Memory B cell (primary cell): ENCODE data around the gene ADAM30.
"Not testable (repeated sequence)": the region's sequence is repeated elsewhere in the genome, so short reads cannot be mapped to it uniquely, and the experiment has no call there.

Source experiments
- ATAC-seq: fragments of 150-1000 bp; cut with Tn5 transposase; 2 replicates; pipeline ENCODE4 v1.10.0; 2021; ENCODE audit warnings: low read depth, mild to moderate bottlenecking, moderate library complexity
- DNase-seq, 2 donors: peaks; one replicate each; pipeline ENCODE4 v3.0.0; 2022; ENCODE audit warnings: low spot score in 2 of 2
- H3K27ac Mint-ChIP-seq: one replicate; pipeline ENCODE4 v1.8.0; 2022; ENCODE audit warnings: mild to moderate bottlenecking, moderate library complexity, mixed read lengths
- H3K27me3 Mint-ChIP-seq: one replicate; pipeline ENCODE4 v1.8.0; 2022; ENCODE audit warnings: mixed read lengths
- H3K36me3 Mint-ChIP-seq: one replicate; pipeline ENCODE4 v1.8.0; 2022; ENCODE audit warnings: mild to moderate bottlenecking, mixed read lengths
- H3K4me1 Mint-ChIP-seq: one replicate; pipeline ENCODE4 v1.8.0; 2022; ENCODE audit warnings: mixed read lengths
- H3K4me3 Mint-ChIP-seq: one replicate; pipeline ENCODE4 v1.8.0; 2022; ENCODE audit warnings: mild to moderate bottlenecking, moderate library complexity, mixed read lengths
- H3K9me3 Mint-ChIP-seq: one replicate; pipeline ENCODE4 v1.8.0; 2022; ENCODE audit warnings: mixed read lengths

The ADAM30 gene

GRCh38 chr1:119844206-119844605, 52.1 kb downstream of the ADAM30 start:
- H3K9me3 Mint-ChIP-seq: not testable (repeated sequence)

More at GRCh38 chr1:119844206-119844605, 52.1 kb downstream of the ADAM30 start:
- not testable (repeated sequence) for ATAC-seq, H3K27me3 Mint-ChIP-seq, DNase-seq, H3K4me3 Mint-ChIP-seq, H3K4me1 Mint-ChIP-seq, H3K27ac Mint-ChIP-seq, H3K36me3 Mint-ChIP-seq
